Measurements from ENCODE around the gene EVA1C.
A peak's percentile ranks its signal among the peaks of the same experiment; 100 is the strongest.
"Not testable (repeated sequence)": the region's sequence is repeated elsewhere in the genome, so short reads cannot be mapped to it uniquely, and the experiment has no call there.

The EVA1C gene, protein sequence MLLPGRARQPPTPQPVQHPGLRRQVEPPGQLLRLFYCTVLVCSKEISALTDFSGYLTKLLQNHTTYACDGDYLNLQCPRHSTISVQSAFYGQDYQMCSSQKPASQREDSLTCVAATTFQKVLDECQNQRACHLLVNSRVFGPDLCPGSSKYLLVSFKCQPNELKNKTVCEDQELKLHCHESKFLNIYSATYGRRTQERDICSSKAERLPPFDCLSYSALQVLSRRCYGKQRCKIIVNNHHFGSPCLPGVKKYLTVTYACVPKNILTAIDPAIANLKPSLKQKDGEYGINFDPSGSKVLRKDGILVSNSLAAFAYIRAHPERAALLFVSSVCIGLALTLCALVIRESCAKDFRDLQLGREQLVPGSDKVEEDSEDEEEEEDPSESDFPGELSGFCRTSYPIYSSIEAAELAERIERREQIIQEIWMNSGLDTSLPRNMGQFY

DNA sequence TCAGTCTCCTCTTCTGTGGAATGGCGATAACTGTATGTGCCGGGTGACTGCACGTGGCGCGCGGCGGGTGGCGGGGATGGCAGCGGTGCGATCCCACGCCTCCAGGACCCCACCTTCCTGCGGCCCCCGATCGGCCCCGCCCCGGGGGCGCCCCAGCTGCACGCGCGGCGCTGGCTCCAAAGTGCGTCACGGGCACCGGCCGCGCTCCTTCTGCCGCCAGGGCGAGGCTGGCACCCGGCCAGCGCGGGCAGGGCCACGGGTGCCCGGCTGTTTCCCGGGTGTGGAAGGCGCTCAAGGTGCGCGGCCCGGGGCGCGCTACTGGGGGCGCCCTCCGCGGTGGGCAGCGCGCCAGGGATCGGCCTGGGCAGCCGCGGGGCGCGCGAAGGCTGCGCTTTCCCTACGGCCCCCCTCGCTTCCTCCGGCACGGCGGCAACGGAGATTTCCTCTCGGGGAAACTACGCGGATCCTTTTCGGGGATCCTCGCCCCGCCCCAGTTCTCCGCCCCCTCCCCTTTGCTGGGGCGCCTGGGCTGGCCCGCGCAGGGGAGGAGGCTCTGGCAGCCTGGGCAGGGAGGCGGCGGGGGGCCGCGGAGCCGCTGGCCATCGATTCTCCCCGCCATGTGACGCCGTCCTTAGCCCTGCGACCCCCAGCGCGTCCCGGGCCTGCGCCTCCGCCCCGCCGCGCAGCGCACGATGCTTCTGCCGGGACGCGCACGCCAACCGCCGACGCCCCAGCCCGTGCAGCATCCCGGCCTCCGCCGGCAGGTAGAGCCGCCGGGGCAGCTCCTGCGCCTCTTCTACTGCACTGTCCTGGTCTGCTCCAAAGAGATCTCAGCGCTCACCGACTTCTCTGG lies at the start of gene EVA1C:
Gene EVA1C, plus strand, starts transcription at position 545 of the 853 bp plus-strand sequence. Its CDS starts 148 bp downstream, at position 693.
- DNase-seq = peak; percentile 72

DNA sequence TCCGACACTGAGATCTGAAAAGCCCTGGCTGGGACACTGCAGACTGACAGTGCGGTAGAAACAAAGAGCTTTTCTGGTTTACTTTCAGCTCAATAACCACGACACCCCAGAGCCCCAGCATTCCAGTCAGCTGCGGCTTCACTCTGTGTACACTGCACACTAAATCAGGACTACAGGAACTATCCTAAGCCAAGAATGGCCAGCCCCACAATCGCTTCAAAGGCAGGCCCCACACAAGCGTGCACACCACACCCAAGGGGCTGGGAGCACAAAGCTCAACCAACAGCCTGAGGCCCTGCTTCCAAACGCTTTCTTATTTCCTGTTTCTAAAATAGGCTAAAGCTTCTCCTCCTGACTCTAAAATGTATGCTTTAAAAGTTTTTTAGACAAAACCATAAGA lies 48.1 kb upstream of the EVA1C start:
- DNase-seq = no peak

DNA sequence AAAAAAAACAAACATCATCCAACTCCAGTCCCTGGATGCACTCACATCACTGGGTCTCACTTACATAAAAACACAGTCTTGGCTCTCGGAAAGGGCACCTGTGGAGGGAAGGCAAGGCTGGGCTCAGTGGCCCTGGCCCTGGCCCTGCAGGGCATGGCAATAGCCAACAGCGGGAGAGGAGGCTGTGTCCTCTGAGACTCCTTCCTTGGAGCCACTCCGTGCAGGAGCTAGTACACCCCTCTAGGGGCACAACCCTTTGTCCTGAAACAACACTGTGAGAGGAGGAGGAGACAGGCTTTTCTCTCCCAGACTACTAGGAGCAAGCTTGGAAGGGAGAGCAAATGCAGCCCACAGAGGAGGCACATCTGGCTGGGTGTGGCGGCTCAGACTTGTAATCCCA lies 47.7 kb upstream of the EVA1C start:
- no peak for DNase-seq

DNA sequence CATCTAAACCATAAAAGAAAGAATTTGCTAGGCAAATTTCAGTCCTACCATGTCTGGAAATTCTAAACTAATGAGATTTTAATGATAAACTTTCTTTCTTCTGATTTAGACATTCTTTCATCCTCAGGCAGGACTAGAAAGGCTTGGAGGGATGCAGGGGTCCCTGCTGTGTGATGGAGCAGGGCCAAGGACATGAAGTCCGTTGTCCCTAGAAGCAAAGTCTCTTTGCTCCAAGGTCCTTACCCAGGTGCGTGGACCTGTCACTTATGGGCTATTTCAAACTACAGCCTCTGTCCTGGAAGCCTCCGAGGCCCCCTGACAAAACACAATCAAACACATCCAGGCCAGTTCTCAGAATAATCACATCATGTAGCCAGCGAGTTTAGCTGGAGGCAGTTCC lies 46.3 kb upstream of the EVA1C start:
- DNase-seq = no peak

DNA sequence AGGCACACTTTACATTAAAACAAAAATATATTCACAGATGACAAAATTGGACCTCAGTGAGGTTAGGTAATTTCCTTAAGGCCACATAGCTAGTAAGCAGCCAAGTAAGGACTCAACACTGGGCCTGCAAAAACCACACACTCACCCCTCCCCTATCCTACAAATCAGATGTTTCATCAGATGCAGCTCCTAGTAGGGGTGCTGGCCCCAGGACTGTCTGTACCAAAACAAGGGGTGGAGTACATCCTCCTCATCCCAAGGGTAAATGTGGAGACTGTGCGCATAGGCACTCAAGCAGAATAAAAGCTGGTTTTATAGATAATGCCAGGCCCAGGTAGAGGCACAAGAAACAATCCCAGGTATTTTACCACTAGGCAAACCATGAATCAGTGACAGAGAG lies 45.3 kb upstream of the EVA1C start:
- DNase-seq = no peak

DNA sequence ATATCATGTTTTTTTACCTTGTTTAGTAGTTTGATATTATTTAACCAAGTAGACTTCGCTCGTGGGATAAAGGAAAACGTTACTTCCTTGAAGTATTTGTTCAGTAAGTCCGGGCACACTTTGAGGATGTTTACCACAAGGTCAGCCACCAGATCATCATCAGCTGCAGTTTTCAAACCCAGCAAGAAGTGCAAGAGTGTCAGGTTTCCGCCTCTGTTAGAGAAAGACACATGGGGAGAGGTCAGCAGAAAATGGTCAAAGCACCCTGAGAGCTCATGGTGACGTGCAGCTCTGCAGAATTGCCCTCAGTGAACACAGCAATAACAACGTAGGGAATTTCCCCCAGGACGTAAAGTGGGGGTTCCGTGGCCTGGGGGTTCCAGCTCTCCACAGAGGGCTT lies 44.1 kb upstream of the EVA1C start:
- no peak for DNase-seq

DNA sequence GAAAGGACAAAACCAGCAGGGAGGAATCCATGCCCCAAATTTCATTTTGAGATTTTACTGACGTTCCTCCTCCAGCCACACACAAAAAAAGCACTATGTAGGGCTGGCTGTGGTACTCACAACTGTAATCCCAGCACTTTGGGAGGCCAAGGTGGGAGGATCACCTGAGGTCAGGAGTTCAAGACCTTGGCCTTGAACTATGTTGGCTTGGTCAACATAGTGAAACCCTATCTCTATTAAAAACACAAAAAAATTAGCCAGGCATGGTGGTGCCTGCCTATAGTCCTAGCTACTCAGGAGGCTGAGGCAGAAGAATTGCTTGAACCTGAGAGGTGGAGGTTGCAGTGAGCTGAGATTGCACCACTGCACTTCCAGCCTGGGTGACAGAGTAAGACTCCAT lies 43.5 kb upstream of the EVA1C start:
- DNase-seq = not testable (repeated sequence)

DNA sequence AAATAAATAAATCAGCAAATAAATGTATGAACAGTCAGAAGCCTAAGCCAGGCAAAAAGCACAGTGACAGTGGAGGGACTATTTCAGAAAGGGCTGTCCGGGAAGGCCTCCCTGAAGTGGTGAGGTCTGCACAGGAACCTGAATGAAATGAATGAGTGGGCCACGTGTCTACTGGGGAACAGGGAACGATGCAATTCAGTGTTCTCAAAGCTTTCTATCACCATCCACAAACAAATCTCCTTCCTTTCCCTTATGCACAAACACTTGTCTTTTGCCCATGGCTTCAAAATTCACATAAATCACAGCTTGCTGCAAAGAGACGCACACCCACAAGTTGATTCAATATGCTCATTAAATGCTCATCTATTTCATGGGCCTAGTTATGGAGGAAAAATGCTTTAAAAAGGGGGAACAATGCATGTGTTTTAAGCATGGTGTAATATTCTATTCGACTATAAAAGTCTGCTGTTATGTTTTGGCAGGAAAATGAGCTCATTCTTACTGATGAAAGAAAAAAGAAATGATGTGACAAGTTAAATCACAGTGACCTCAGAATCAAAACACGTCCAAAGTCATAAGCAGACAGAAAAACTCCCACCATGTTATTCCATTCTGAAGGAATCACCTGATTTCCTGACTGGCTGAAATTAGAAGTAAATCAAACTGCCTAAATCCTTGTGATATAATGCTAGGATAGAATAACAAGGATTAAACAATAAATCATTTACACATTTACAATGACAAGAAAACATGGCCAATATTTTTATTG lies 41.3 kb upstream of the EVA1C start:
- no peak for DNase-seq

DNA sequence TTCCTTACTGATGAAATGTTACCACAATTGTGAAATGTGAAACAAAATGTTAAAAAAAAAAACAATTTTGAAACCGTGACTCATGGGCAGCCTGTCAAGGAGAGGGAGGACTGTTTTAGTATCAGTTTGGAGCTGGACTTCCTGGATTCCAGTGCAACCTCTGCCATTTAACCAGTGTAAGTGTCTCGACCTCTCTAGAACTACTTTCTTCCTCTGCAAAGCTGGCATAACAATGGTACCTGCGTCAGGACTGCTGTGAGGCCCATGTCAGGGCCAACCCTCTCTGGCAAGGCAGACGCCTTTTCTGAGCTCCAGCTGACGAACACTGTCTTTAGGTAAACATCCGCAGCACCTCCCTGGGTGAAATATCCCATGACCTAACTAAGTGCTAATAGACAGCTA lies 40.6 kb upstream of the EVA1C start:
- no peak for DNase-seq

DNA sequence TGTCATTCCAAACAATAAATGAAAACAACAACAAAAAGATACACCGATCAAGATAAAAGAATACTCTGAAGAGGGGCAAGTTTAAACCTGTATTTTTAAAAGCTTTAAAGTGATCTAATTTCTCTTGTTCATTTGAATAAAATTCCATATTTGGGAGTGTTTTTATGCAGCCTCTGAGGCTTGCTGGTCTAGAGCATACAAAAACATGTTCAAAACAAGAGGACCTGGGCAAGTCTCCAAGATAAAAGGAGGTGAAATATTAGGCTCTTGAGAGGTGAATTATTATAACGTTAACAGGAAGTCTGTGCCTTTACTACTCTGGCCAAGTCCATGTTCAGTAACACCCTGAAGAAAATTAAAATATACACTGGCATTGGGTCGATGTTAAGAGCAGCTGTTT lies 39.8 kb upstream of the EVA1C start:
- no peak for DNase-seq

DNA sequence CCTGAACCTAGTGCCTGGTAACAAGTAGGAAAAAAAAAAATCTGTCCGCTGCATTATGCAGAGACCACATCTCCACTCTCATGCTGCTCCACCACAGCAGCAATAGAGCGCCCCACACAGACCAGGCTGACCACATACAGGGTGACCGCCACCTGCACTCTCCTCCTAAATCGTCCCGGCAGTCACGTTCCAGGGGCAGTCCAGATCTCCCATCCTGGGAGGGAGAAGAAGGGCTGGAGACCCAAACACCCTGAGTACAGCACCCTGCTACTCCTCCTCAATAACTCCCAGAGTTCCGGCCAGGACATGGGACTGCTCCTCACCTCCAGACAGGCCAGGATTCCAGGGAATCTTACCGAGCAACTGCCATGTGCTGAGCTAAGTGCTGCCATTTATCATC lies 35.0 kb upstream of the EVA1C start:
- no peak for DNase-seq

DNA sequence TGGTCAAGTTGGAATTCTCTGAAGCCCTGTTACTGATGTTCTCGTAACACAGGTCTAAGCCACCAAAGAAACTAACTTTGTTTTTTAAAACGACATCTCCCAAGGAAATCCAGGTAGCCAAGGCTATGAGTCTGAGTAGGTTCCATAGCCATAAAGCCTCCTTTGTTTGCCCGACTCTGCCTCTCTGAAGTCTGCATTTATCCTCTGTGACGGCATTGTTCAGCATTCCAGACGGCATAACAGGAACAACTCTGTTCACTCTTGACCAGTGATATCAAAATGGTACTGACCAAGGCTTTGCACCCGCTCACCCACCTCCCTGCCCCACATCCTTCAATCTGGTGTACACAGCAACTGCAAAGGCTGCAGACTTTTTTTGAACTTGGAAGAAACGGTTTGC lies 34.5 kb upstream of the EVA1C start:
- no peak for DNase-seq

DNA sequence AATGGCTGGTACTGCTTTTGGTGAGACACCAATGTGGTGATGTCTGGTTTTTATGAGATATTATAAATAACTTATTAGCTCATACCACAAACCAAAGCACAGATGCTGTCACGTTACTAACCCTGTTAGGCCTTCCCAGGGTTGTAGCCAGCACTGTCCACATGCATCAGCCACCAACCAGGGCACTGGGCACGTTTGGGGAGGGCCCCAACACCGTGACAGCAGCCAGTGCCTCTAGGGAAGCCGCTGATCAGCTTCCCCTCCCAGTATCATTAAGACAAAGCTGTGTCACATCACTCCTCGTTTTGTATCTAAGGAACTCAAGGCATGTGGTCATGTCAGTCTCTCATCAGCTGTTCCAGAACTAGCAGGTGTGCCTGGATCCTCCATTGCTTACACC lies 33.5 kb upstream of the EVA1C start:
- DNase-seq = no peak

DNA sequence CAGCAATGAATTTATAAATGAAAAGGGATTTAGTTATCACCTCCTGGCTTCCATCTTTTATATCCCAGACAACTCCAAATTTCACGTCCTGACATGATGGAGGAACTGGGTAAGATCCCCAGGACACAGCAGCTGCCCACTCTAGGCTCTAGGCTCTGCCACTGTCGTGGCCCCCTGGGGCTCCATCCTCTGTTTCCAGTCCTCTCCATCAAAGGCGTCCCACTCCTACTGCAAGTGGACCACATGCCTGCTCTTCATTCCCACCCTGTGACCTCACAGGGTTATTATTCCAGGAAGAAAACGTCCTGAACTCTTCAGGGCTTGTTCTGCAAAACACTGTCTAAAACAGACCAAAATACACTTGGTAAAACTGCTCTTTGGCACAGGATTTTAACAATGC lies 31.6 kb upstream of the EVA1C start:
- no peak for DNase-seq

DNA sequence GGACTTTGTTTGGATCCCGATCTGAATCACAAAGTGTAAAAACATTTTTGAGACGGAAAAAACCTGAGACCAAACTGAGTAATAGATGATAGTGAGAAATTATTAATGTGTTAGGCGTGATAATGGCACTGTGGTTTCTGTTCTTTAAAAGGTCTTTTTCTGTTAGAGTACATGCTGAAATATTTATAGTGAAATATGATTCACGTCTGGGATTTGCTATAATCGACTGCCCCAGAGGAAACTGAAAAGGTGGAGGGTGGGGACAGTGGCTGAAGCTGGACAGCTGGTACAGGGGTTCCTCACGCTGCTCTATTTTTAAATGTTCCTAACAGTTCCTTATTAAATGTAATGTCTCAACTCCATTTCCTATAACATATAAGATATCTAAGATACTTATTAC lies 30.9 kb upstream of the EVA1C start:
- DNase-seq = no peak

DNA sequence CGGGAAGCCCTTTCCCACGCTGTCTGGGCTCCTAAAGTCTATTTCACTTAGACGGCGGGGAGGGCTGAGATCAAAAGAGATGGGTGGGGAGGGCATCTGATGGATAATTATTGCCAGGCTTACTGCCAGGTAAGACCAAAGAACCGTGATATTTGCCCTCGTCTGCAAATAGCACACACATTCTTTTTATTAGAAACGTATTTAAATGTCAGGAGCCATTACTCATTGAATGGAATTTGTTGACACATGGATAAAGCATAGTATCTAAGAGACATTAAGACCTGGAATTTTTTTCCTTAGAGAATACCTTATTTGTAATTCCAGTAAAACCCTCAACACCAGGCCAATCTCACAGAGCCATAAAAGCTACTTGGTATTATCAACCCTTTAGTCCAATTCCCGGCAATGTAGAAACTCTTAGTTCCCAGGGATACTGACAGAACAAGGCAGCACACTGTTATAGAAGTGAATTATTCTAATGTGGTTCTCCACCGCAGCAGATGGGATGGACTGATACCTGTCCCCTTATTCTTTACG lies 30.3 kb upstream of the EVA1C start:
- DNase-seq = no peak

DNA sequence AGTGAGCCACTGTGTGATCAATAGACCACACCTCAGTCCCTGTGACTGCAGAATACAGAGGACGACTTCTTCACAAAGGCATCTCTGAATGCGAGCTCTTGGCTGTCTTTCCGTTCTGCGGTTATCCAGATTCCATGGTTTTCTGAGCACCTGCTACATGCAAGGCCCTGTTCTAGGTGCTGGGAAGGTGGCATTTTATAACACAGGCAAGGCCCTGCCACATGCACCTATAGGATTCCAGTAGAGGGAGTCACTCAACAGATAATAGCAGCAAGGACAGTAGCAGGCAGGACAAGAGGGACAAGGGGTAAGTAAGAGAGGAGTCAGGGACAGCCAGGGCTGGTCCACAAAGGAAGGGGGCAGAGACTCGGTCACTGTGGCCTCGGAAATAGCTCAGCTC lies 28.7 kb upstream of the EVA1C start:
- DNase-seq = no peak

DNA sequence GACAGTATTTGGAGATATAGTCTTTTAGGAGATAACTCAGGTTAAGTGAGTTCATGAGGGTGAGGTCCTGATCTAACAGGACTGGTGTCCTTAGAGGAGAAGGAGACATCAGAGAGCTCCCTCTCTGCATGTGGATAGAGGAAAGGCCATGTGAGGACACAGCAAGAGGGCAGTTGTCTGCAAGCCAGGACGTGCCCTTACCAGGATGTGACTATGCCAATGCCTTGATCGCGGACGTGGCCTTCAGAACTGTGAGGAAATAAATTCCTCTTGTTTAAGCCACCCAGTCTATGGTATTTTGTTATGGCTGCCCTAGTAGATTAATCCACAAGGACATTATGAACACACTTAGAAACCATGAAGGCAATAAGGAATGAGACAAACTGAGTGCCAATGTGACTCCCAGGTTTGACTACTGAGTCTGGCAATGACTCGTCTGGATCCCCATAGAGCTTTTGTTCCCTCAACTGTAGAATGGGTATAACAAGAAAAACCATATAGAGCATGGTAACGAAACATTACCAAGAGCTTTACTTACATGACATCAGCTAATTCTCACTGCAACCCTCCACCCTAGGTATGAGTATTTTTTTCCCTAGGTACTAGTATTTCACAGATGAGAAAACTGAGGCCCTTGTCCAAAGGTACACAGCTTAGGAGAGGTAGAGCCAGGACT lies 26.2 kb upstream of the EVA1C start:
- DNase-seq = no peak

DNA sequence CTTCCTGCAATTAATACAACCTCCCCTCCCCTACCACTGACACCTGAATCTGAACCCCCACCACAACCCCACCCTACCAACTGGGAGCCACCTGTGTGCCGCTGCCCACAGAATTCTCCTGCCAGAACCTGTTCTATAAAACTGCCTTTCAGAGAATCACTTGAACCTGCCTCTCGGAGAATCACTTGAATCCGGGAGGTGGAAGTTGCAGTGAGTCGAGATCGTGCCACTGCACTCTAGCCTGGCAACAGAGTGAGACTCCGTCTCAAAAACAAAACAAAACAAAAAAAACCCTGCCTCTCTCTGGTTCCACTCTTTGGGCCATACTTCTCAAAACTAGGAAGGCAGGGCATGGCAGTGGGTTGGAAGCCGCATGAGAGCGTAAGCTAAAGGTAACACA lies 25.4 kb upstream of the EVA1C start:
- DNase-seq = no peak

DNA sequence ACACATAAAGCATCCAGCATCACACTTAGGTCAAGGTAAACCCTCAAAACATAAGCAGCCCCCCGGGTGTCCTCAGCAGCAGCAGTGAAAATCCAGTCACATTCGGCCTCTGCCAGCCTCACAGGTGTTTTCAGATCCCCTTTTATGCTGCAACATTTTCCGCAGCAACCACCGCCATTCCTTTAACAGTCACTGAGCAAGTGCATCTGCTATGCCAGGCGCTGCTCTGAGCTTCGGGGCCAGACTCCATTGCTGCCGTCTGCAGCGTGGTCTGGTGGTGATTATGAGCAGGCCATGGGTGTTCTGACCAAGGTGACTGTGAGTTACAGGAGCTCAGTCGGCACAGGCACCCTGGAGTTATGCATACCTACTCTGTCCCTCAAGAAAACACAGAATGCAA lies 24.2 kb upstream of the EVA1C start:
- DNase-seq = no peak

DNA sequence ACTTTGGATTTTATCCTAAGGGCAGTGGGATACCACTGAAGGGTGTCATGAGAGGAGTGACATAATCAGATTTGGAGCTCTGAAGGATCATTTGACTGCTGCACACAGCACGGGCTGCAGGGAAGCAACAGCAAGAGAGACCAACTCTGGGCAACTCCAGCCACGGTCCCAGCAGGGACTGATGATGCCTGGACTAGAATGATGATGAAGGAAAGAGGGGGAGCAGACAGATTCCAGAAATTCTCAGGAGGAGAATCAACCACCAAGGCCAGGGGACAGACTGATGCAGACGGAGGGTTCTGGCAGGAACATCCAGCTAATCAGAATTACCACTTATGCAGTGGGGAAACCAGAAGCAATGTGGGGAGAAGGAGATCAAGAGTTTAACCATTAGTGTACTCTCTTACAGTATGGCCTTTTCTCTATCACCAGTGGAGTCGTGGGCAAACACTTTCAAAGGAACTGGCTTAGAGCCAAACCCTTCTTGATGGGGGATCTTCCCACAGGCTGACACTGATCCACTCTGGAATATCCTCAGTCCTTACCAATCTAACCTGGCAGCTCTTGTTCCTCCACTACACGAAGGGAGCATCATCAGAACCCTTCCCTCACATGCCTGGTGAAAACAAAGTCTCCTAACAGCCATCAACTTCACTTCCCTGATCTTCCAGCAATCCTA lies 23.0 kb upstream of the EVA1C start:
- no peak for DNase-seq

All from stimulated activated CD4-positive, alpha-beta T cell treated with anti-CD3 and anti-CD28 coated beads, Interleukin-4, amount 100 ng/mL, for 24 hours (primary cell).